ENCODE measurements around the gene EVC2.

Gene EVC2

DNA sequence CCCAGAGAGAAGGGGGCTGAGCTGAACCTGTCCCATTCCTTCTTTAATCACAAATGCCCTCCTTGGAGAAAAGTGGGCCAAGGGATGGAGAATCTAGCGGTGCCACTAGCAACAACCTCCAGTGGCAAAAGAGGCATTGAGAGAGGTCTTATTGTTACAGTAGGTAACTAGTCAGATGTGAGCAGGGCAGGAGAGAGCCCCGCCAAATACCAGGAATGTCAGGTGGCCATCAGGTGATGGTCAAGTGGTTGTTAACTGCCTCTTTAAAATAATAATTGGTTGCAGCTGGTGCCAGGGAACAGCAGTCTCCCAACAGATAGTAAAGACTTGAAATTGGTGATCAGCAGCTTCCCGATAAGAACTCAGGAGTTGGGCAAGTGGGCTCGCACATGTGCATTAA, 116.1 kb downstream of the EVC2 start:
- TF ChIP-seq ZFP30 (CRISPR knock-in tag; IDR thresholded peaks at IDR 0.05) (no peak), BACH2 (CRISPR knock-in tag; IDR thresholded peaks at IDR 0.05; ENCODE audit: borderline replicate concordance) (no peak), RARB (CRISPR knock-in tag; IDR thresholded peaks at IDR 0.05) (no peak), SNAI2 (CRISPR knock-in tag; IDR thresholded peaks at IDR 0.05) (no peak), ISL1 (CRISPR knock-in tag; IDR thresholded peaks at IDR 0.05) (no peak)
- TF ChIP-seq, protein P1, sequence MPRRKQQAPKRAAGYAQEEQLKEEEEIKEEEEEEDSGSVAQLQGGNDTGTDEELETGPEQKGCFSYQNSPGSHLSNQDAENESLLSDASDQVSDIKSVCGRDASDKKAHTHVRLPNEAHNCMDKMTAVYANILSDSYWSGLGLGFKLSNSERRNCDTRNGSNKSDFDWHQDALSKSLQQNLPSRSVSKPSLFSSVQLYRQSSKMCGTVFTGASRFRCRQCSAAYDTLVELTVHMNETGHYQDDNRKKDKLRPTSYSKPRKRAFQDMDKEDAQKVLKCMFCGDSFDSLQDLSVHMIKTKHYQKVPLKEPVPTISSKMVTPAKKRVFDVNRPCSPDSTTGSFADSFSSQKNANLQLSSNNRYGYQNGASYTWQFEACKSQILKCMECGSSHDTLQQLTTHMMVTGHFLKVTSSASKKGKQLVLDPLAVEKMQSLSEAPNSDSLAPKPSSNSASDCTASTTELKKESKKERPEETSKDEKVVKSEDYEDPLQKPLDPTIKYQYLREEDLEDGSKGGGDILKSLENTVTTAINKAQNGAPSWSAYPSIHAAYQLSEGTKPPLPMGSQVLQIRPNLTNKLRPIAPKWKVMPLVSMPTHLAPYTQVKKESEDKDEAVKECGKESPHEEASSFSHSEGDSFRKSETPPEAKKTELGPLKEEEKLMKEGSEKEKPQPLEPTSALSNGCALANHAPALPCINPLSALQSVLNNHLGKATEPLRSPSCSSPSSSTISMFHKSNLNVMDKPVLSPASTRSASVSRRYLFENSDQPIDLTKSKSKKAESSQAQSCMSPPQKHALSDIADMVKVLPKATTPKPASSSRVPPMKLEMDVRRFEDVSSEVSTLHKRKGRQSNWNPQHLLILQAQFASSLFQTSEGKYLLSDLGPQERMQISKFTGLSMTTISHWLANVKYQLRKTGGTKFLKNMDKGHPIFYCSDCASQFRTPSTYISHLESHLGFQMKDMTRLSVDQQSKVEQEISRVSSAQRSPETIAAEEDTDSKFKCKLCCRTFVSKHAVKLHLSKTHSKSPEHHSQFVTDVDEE (CRISPR knock-in tag; IDR thresholded peaks at IDR 0.05), result no peak
- TF ChIP-seq, protein P2, sequence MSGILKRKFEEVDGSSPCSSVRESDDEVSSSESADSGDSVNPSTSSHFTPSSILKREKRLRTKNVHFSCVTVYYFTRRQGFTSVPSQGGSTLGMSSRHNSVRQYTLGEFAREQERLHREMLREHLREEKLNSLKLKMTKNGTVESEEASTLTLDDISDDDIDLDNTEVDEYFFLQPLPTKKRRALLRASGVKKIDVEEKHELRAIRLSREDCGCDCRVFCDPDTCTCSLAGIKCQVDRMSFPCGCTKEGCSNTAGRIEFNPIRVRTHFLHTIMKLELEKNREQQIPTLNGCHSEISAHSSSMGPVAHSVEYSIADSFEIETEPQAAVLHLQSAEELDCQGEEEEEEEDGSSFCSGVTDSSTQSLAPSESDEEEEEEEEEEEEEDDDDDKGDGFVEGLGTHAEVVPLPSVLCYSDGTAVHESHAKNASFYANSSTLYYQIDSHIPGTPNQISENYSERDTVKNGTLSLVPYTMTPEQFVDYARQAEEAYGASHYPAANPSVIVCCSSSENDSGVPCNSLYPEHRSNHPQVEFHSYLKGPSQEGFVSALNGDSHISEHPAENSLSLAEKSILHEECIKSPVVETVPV (CRISPR knock-in tag; IDR thresholded peaks at IDR 0.05), result no peak
- no peak for ATAC-seq

DNA sequence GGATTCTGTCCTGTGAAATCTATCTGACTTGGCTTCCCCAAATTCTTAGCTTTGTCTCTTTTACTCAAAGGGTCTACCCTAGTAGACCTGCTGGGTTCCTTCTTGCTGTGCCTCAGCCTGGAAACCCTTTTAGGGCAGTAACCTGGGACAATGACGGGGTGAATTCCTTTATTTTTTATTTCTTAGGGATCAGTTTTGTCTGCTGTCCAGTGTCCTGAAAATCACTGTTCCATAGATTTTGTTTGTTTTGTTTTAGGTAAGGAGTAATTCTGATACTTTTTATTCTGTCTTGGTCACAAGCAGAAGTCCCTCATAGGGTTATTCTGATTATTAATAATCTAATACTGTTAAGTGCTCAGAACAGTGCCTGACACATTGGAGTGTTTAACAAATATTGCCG, 118.9 kb downstream of the EVC2 start:
- no peak for ATAC-seq
- no peak for TF ChIP-seq PPARA (CRISPR knock-in tag; IDR thresholded peaks at IDR 0.05; ENCODE audit: borderline replicate concordance)
- TF ChIP-seq, protein P3, sequence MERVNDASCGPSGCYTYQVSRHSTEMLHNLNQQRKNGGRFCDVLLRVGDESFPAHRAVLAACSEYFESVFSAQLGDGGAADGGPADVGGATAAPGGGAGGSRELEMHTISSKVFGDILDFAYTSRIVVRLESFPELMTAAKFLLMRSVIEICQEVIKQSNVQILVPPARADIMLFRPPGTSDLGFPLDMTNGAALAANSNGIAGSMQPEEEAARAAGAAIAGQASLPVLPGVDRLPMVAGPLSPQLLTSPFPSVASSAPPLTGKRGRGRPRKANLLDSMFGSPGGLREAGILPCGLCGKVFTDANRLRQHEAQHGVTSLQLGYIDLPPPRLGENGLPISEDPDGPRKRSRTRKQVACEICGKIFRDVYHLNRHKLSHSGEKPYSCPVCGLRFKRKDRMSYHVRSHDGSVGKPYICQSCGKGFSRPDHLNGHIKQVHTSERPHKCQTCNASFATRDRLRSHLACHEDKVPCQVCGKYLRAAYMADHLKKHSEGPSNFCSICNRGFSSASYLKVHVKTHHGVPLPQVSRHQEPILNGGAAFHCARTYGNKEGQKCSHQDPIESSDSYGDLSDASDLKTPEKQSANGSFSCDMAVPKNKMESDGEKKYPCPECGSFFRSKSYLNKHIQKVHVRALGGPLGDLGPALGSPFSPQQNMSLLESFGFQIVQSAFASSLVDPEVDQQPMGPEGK (CRISPR knock-in tag; IDR thresholded peaks at IDR 0.05; ENCODE audit: borderline replicate concordance), result no peak
- TF ChIP-seq TCF4 (CRISPR knock-in tag; IDR thresholded peaks at IDR 0.05; ENCODE audit: borderline replicate concordance), result no peak
- TF ChIP-seq ZC3H10 (CRISPR knock-in tag; IDR thresholded peaks at IDR 0.05), result no peak
- no peak for TF ChIP-seq ZNF8 (CRISPR knock-in tag; IDR thresholded peaks at IDR 0.05)
- TF ChIP-seq ESRRG (CRISPR knock-in tag; IDR thresholded peaks at IDR 0.05), result no peak
- no peak for TF ChIP-seq ISL1 (CRISPR knock-in tag; IDR thresholded peaks at IDR 0.05)
- no peak for TF ChIP-seq SNAI2 (CRISPR knock-in tag; IDR thresholded peaks at IDR 0.05)
- TF ChIP-seq BACH2 (CRISPR knock-in tag; IDR thresholded peaks at IDR 0.05; ENCODE audit: borderline replicate concordance), result no peak
- no peak for TF ChIP-seq RARB (CRISPR knock-in tag; IDR thresholded peaks at IDR 0.05)
- no peak for TF ChIP-seq ZFP30 (CRISPR knock-in tag; IDR thresholded peaks at IDR 0.05)
- no peak for TF ChIP-seq ZFP3 (CRISPR knock-in tag; IDR thresholded peaks at IDR 0.05)
- TF ChIP-seq, protein P4, sequence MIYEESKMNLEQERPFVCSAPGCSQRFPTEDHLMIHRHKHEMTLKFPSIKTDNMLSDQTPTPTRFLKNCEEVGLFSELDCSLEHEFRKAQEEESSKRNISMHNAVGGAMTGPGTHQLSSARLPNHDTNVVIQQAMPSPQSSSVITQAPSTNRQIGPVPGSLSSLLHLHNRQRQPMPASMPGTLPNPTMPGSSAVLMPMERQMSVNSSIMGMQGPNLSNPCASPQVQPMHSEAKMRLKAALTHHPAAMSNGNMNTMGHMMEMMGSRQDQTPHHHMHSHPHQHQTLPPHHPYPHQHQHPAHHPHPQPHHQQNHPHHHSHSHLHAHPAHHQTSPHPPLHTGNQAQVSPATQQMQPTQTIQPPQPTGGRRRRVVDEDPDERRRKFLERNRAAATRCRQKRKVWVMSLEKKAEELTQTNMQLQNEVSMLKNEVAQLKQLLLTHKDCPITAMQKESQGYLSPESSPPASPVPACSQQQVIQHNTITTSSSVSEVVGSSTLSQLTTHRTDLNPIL (CRISPR knock-in tag; IDR thresholded peaks at IDR 0.05; ENCODE audit: low read depth), result no peak
- no peak for TF ChIP-seq CSDC2 (CRISPR knock-in tag; IDR thresholded peaks at IDR 0.05)
- no peak for TF ChIP-seq ZNF565 (CRISPR knock-in tag; conservative IDR thresholded peaks at IDR 0.05; ENCODE audit: low read depth)

DNA sequence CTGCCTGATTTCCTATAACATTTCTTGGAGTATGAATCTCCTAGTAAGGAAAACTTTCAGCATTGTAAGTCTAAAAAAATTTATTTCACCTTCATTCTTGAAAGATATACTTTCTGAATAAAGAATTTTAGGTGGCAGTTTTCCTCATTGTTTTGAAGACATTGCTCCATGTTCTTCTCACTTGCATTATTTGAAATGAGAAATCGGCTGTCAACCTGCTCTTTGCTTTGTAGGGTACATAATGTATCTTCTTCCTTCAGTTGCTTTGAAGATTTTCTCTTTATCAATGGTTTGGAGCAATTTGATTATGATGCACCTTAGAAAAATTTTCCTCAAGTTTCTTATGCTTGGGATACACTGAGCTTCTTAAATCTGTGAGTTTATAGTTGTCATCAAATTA, 120.3 kb downstream of the EVC2 start:
- no peak for ATAC-seq
- no peak for TF ChIP-seq TCF4 (CRISPR knock-in tag; IDR thresholded peaks at IDR 0.05; ENCODE audit: borderline replicate concordance)
- TF ChIP-seq, protein P2 (CRISPR knock-in tag; IDR thresholded peaks at IDR 0.05), result no peak
- TF ChIP-seq TOX (CRISPR knock-in tag; IDR thresholded peaks at IDR 0.05; ENCODE audit: borderline replicate concordance), result no peak
- TF ChIP-seq, protein P4 (CRISPR knock-in tag; IDR thresholded peaks at IDR 0.05; ENCODE audit: low read depth), result no peak
- TF ChIP-seq ZC3H10 (CRISPR knock-in tag; IDR thresholded peaks at IDR 0.05), result no peak
- no peak for TF ChIP-seq ZFP30 (CRISPR knock-in tag; IDR thresholded peaks at IDR 0.05)
- no peak for TF ChIP-seq SNAI2 (CRISPR knock-in tag; IDR thresholded peaks at IDR 0.05)
- TF ChIP-seq, protein P3 (CRISPR knock-in tag; IDR thresholded peaks at IDR 0.05; ENCODE audit: borderline replicate concordance), result no peak
- no peak for TF ChIP-seq ARNTL (CRISPR knock-in tag; IDR thresholded peaks at IDR 0.05; ENCODE audit: borderline replicate concordance, low read depth)
- TF ChIP-seq GLIS3 (CRISPR knock-in tag; IDR thresholded peaks at IDR 0.05), result no peak
- no peak for TF ChIP-seq RARB (CRISPR knock-in tag; IDR thresholded peaks at IDR 0.05)
- no peak for TF ChIP-seq BACH2 (CRISPR knock-in tag; IDR thresholded peaks at IDR 0.05; ENCODE audit: borderline replicate concordance)
- no peak for TF ChIP-seq PPARA (CRISPR knock-in tag; IDR thresholded peaks at IDR 0.05; ENCODE audit: borderline replicate concordance)
- no peak for TF ChIP-seq ISL1 (CRISPR knock-in tag; IDR thresholded peaks at IDR 0.05)
- TF ChIP-seq, protein P1 (CRISPR knock-in tag; IDR thresholded peaks at IDR 0.05), result no peak
- TF ChIP-seq CSDC2 (CRISPR knock-in tag; IDR thresholded peaks at IDR 0.05), result no peak
- TF ChIP-seq ESRRG (CRISPR knock-in tag; IDR thresholded peaks at IDR 0.05), result no peak
- no peak for TF ChIP-seq ZNF8 (CRISPR knock-in tag; IDR thresholded peaks at IDR 0.05)

Measured in SK-N-SH treated with all-trans-retinoic acid at 6 μM for 48 hours (cell line).